ENCODE data around the gene CCDC185.

Gene CCDC185

GRCh38 chr1:223437151-223437550 lies 43.9 kb downstream of the CCDC185 start:
- no peak for DNase-seq (ENCODE audit: low read depth)

- DNase-seq (ENCODE audit: low read depth), result no peak
Measured at GRCh38 chr1:223443397-223443796, 50.2 kb downstream of the CCDC185 start.

- DNase-seq (ENCODE audit: low read depth), result peak; percentile 5
Measured at GRCh38 chr1:223444411-223444810, 51.2 kb downstream of the CCDC185 start.

Measured in iris pigment epithelial cell (primary cell).